Right kidney (tissue), 1 donor: ENCODE results near the gene SCAPER.

Experiments used
- DNase-seq: peaks from one replicate; pipeline ENCODE4 v3.0.0-alpha.2; 2016

SCAPER gene

DNA sequence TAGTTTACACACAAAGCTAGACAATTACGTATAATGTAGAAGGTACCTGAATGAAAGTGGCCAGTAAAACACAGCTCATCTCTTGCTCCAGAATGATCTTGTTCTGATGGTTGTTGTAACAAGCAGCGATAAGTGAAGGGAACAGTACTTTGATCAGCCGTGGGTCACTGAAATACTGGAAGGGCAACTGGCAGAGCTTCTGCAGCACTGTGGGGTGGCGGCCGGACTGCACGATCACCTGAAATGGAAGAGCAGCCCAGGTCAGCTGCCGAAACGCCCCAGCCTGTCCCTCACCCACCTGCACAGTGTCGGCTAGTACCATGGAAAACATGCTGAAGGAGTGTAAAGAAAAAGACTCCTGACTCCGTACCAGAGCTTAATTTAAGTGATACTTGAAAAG lies 551.2 kb downstream of the SCAPER start:
- DNase-seq, result no peak

DNA sequence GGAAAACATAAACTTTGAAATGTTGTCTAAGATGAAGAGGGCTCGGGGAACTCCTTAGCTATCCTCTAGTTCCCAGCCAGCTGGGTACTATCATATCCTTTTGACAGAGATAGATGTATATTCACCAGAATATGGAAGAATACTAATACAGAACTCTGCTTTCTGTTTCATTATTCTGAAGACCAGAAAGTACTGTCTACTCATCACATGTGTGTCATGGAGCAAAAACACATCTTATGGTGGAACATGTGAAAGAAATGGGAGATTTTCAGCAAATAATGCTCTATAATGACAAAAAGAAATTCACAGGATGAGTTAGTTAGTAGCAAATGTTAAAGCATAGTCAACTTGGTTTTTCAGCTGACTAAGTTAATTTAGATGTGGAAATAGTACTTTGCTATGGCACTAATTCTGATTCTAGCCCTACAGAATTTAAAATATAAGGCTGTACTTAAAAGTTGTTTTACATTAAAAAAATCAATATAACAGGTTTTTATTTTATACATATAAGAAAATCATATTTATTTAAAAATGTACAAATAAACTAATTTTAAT lies 552.0 kb downstream of the SCAPER start:
- DNase-seq, result no peak

DNA sequence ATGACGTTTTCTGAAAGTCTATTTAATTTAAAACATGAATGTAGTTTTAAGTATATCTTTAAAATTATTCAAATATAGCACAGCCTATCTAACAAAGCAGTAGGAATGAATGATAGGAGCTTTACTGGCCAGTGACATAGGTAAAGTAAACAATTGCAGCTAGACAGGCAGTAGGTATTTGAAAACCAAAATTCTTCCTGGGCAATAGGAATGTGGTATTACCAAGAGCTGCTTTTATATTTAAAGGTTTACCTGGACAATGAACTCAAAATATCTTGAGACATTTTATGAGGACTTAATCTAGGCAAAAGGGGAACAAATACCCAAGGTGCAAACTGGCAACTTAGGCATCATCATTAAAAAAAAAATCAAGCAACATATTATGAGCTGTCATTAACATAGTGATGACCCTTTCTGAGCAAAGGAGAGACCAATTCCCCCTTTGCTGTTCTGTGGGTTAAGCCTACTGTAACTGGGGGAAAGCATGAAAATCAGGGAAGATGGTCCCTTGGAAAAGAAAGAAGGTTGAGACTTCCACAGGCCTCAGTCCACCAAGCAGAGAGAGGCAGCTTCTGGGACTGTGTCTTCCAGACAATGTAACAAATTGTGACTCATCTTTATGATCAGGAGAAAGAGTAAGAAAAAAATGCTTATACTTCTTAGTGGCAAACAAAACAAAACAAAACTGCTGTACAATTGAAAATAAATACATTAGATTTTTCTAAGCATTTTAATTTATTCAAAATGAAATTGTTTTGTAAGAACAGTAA lies 555.7 kb downstream of the SCAPER start:
- no peak for DNase-seq

DNA sequence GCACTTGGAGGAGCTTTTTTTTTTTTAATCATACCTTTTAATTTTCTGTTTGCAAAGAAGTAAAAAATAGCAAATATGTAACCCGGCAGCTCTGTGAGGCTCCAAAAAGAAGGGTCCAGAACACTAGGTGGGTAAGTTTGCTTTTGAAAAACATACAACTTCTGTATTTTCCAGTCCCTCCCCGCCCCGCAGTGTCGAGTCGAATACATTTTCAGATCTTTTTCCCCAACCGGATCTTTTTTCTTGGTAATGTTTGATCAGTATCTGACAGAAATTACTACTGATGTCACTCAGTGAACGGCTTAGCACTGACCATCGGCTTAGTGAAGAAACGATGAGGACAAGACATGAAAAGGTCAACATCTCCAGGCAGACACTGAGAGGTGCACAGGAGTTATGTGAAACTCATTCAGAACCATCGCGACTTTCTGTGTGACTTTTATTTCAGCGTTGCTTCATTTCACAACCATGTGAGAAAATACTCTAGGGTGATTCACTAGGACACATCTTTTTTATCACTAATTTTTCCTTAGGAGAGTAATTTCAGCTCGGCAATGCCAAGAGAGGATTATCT lies 557.6 kb downstream of the SCAPER start:
- DNase-seq, result peak; percentile 55

DNA sequence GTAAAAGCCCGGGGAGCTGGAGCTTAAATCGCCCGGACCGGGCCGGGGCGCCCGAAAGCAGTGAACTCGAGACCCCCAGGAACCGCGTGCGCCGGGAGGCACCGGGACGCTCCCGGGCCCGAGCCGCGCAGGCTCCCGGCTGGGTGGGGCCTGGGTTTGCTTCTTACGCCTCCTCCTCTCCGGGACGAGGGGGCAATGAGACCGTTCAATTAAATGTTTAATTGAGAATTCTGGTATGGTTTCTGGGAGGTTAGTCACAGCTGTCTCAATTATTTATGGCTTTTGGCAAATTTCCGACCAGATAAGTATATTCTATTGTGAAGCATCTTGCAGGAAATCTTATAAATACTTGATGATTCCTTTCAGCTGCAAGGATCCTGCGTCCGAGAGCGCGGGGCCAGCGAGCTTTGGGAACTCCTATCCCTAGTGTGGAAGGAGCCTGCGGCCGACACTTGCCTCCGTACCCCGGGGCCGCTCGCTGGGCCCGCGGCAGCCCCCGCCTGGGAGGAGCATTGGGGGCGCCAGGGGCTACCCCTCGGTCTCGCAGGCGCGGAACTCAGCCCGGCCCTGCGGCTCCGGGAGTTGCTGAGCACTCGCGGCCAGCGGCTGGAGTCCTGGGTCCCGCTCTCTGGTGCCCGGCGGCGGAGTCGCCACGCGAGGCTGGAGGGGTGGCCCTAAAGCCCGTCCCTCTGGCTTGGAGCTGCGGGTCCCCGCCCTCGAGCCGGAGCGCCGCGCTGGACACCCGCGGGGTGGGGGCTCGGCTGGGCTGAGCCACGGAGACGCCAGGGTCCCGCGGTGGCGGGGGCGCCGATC lies 558.3 kb downstream of the SCAPER start:
- peak; percentile 79 for DNase-seq

DNA sequence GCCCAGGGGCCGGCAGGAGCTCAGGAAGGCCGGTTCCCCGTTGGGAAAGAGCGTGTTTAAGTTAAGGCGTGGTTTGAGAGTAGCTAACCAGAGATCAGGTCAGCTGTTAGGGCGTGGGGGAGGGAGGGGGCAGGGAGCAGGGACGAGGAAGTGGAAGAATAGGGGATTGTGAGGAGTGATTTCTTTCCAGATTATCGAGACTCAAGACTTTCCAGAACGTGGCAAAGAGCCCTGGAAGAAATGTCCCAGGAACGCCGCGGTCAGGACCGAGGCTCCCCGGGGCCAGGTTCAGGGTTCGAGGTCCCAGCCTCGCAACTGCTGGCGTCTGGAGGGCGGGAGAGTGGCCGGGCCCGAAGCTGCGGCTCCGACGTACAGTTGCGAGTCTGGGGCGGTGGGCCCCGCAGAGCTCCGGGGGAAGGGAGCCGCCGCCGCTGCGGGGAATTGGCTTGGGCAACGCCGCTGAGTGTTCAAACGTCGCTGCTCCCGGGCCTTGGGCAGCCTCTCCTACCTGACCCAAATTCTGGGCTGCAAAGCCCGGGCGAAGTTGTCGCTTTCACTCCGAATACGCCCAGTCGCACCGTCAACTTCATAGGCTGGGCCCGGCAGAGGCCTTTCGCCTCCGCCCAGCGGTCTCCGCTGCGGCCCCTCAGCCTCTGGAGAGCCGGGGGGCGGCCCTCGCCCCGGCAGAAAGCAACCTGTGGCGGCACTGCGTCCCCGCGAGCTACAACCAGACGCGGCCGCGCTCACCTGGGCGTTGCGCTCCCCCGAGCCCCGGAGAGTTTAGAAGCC lies 559.1 kb downstream of the SCAPER start:
- DNase-seq, result peak; percentile 80

DNA sequence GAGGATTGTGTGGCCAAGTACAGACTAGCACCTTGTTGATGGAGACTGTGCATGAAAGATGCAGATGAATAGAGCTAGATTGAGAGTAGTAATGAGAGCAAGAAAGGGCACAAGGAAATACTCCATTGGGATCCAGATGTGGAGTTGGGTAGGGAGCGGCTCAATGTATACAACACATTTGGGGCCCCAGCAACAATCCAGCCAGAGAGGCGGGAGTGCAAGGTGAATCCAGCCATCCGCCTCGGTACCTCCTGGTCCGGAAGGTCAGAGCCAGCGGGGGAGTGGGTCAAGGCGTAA lies 559.6 kb downstream of the SCAPER start:
- no peak for DNase-seq

DNA sequence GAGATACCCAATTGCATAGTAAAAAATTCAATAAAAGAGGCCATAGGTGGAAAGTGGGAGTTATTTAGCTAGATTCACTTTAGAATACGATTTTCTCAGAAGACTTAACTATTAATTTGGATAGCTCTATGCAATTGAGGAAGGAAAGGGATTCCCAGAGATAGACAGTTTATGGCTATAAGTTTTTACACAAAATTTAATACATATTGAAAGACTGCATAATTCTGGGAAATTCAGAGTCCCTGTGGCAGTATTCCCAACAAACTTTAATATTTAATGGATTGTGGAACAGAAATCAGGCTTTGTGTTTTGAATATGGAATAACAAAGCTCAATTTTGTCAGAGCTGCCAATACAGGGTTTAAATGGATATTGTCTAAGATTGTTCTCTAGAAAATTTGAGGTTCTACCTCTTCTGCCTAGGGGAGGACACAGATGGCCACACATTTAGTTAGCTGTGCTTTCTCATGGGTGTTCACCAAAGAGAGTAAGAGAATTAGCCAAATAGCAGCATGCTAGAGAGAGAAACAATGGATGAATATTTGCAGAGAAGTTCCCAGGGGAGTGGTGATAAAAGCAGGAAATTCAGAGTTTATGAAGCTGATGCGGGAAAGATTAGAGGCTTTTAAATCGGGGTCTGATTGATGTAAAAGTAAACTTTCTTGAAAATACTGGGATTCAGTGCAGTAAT lies 560.1 kb downstream of the SCAPER start:
- DNase-seq, result peak; percentile 21

DNA sequence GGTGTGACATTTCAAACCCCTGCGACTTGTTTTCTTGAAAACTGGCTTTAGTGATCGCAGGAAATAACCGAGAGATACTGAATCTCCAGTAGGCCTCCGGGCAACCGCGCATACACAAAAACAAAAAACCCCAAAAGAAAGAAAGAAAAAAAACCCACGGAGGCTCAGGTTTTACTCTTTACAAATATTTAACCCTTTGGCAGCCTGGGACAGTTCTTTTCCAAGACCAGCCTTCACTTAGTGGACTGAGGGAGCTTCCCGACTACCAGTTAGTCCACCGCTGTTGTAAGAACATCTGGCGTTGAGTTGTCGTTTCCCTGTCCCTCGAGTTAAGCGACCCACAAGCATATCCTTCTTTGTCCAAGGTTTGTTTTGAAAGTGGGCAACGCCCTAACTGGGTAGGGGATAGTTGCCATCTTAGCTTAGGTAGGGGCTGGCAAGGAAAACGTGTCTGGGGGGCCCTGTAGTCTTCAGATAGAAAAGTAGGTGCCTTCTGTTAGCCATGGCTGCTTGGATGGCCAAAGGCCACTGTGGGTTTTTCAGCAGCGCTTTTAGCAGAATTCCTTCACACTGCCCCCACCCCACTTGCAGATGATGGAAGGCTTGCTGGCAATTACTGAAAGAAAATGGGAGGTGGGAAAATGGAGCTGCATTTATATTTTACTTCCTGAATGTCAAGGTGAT lies 561.7 kb downstream of the SCAPER start:
- DNase-seq, result peak; percentile 65

DNA sequence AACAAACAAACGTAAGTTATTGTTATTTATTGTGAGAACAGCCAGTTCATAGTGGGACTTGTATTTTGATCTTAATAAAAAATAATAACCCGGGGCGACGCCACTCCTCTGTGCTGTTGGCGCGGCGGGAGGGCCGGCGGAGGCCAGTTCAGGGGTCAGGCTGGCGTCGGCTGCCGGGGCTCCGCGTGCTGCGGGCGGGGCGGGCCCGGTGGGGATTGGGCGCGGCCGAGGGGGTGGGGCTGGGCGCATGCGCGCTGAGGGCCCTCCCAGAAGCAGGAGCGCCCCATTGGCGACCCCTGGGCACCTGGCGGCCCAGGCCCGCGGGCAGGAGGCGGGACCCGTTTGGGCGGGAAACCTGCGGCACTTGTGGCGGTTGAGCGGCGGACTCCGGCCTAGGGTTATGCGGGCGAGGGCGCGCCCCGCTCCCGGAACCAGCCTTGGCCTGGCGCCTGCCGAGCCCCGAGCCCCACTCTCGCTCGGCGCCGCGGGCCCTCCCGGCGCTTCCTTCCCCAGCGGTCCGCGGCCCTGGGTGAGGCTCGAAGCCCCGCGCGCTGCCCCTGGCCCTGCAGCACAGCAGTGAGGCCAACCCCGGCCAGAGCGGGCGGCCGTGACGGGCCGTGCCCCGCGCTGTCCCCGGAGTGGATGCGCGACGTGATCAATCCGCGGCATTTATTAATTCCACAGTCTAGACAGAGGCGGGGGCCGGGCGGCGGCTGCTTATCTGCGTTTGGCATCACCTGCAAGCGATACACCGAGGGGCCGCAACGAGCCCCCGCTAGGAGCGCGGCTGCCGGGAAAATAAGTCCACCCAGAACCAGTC lies 562.5 kb downstream of the SCAPER start:
- DNase-seq, result peak; percentile 73

DNA sequence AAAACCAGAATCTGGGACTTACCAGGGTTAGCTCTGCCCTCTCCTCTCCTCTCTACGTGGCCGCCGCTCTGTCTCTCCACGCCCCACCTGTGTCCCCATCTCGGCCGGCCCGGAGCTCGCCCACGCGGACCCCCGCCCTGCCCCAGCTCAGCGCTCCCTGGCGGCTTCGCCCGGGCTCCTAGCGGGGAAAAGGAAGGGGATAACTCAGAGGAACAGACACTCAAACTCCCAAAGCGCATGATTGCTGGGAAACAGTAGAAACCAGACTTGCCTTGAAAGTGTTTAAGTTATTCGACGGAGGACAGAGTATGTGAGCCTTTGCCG lies 563.1 kb downstream of the SCAPER start:
- no peak for DNase-seq

DNA sequence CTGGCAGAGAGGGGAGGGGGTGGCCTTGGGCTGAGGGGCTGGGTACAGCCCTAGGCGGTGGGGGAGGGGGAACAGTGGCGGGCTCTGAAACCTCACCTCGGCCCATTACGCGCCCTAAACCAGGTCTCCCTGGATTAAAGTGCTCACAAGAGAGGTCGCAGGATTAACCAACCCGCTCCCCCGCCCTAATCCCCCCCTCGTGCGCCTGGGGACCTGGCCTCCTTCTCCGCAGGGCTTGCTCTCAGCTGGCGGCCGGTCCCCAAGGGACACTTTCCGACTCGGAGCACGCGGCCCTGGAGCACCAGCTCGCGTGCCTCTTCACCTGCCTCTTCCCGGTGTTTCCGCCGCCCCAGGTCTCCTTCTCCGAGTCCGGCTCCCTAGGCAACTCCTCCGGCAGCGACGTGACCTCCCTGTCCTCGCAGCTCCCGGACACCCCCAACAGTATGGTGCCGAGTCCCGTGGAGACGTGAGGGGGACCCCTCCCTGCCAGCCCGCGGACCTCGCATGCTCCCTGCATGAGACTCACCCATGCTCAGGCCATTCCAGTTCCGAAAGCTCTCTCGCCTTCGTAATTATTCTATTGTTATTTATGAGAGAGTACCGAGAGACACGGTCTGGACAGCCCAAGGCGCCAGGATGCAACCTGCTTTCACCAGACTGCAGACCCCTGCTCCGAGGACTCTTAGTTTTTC lies 563.6 kb downstream of the SCAPER start:
- peak; percentile 71 for DNase-seq

DNA sequence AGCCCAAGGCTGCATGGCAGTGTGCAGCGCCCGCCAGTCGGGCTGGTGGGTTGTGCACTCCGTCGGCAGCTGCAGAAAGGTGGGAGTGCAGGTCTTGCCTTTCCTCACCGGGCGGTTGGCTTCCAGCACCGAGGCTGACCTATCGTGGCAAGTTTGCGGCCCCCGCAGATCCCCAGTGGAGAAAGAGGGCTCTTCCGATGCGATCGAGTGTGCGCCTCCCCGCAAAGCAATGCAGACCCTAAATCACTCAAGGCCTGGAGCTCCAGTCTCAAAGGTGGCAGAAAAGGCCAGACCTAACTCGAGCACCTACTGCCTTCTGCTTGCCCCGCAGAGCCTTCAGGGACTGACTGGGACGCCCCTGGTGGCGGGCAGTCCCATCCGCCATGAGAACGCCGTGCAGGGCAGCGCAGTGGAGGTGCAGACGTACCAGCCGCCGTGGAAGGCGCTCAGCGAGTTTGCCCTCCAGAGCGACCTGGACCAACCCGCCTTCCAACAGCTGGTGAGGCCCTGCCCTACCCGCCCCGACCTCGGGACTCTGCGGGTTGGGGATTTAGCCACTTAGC lies 564.3 kb downstream of the SCAPER start:
- DNase-seq, result no peak

DNA sequence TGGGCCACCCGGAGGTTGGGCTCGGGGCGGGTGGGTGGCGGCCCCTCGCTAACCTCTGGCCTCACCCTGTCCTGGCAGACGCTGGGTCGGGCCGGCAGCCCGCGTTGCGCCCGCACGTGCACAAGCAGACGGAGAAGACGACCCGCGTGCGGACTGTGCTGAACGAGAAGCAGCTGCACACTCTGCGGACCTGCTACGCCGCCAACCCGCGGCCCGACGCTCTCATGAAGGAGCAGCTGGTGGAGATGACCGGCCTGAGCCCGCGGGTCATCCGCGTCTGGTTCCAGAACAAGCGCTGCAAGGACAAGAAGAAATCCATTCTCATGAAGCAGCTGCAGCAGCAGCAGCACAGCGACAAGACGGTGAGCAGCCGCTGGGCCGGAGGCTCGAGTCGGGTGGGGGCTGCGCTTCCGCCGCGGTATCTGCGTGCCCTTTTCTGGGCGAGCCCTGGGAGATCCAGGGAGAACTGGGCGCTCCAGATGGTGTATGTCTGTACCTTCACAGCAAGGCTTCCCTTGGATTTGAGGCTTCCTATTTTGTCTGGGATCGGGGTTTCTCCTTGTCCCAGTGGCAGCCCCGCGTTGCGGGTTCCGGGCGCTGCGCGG lies 564.8 kb downstream of the SCAPER start:
- DNase-seq, result peak; percentile 90

DNA sequence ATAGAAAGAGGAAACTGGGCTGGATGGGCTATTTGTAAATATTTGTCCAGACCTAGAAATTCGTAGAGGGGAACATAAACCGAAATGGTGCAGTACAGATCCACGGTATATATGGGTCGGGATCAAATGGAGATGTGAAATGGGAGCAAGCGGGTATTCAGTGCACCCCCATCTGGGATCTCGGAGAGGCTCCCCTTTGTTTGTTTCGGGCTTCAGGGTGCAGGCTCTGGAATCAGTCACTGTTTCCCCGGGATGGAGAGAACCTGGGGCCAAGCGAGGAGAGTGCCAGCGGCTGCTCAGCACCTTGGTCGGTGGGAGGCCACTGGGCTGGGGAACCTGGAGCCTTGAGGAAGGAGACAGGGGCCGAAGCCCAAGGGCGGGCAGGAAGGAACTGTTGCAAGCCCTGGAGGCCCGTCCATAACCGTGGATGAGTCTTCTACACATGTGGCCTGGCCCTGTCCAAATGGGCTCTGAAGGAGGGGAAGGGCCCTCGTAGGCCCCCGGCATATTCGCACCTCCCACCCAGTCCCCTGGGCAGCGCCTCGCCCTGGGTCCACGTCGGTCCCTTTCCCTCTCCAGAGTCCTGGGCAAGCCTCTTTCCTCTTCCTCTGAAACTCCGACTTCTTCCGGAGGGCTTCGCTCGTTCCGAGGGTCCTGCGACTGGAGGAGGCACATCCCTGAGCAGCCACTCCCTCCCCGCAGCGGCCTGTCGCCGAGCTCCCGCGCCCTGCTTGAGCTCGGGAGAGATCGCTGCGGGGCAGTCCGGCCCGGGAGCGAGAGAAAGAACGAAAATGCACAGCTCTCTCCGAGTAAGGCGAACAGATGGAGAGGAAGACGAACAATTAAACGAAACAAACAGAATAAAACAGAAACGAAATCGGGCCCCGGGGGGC lies 565.6 kb downstream of the SCAPER start:
- peak; percentile 88 for DNase-seq

DNA sequence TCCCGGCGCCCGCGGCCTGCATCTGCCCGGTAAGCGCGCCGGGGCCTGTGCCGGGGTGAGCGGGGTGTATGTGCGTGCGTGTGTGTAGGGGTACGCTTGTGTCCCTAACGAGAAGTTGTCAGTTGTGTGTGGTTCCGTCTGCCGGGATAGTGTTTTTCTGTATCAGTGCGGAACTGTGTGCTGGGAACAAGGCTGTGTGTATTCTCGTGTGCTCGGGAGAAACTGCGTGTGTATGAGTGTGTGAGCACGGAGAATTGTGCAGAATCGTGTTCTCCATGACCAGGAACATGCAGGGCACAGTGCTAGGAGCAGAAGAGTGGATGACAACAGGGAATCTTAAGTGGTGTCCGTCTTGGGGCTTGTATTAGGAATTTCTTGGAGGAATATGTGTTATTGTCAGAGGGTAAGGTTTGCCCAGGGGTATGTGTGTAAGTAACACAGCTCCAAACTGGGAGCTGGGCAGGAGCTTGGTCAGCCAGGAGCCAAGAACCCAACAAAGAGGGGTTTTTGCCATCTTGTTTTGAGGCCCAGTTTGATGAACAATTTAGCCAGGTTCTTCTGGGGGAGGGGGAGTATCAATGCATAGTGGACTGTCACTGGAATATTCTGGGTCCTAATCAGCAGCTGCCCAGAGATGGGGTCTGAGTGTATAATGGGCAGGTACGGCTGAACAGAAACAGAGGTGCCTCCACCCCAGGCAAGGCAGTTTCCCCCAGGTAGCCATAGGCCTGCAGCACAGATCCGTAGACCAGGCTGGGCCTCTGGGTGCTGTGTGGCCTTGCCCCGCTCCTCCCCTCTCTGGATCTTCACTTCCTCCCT lies 566.4 kb downstream of the SCAPER start:
- DNase-seq, result peak; percentile 72
